SIG-M5 treated with dmso at 0.1 percent for 504 hours (cell line): ENCODE data around the gene CMIP.
"Not testable (repeated sequence)": the region's sequence is repeated elsewhere in the genome, so short reads cannot be mapped to it uniquely, and the experiment has no call there.

ENCODE experiments used
- DNase-seq: peaks from one replicate; lab custom pipeline; 2025; ENCODE audit not compliant: unreplicated experiment; lab: John Stamatoyannopoulos, UW

Gene CMIP

DNA sequence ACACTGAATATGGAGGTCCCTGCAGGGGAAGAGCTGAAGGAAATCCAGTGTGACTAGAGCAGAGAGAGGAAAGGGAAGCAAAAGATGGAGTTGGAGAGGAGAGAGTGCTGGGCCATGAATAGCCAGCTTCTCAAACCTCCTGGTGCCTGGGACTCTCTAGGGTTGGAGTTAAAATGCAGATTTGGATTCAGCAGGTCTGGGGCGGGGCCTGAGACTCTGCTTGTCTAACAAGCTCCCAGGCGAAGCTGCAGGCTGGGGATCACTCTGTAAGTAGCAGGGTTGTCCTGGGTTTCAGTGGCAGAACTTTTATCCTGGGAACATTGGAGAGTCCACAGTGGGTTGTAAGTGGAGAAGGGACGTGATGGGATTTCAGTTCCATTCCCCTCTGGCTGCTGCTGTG is 231.1 kb downstream of the CMIP start:
- DNase-seq: no peak

DNA sequence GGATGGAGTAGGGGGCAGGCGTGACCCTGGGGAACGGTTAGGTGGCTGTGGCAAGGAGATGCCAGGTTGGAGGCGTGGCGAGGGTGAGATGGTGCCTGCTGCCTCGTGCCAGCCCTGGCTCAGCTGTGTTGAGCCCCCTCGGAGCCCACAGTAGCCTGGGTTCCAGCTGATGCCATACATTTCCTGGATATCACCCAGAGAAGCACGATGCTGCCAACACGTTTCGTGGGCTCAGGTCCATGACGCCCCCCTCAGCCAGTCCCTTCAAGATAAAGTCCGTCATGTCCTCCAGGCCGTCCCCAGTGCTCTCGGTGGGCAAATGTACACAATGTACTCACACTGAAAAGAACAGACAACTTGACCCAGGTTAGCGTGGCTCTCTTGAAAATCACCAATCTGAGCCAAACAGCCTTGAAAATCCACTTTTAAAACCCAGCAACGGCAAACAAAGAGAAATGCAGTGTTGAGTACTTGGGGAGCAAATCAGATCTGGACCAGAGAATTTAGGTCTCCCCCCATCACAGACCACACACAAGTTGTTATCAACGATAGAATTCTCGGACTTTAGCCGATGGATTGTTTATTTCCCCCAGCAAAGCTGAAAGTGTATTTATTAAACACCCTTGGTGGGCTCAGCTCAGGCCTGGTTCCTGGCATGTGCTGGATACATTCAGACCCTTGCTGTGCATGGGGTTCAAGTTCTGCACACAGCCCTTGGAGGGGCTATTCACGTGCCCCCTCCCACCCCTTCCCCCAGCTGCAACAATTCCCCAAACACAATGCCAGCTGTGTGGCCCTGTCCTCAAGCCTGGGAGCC is 231.7 kb downstream of the CMIP start:
- no peak for DNase-seq

- no peak for DNase-seq
Observed at GRCh38 chr16:81676883-81677737, 232.5 kb downstream of the CMIP start.

- no peak for DNase-seq
Observed at GRCh38 chr16:81678326-81679095, 233.9 kb downstream of the CMIP start.

GRCh38 chr16:81679721-81680430 is 235.3 kb downstream of the CMIP start:
- no peak for DNase-seq

- DNase-seq: no peak
Observed at GRCh38 chr16:81680444-81681275, 236.1 kb downstream of the CMIP start.

DNA sequence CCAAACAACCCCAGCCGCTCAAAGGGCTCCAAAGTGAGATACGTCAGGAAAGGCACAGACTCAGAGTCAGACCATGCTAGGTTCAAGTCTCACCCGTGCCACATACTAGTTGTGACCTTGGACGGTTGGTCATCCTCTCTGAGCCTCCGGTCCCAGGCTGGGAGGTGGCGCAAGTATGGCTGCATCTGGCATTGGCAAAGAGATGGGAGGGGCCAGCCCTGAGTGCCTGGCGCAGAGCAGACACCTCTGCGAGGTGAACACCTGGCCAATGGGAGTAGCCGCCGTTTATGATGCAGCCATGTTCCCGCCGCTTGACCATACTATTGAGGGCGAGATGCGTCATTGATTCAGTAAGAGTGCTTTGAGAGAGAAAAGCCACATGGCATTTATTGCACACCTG is 236.7 kb downstream of the CMIP start:
- DNase-seq: no peak

- no peak for DNase-seq
Observed at GRCh38 chr16:81684242-81684837, 239.7 kb downstream of the CMIP start.

GRCh38 chr16:81684901-81685300 is 240.3 kb downstream of the CMIP start:
- no peak for DNase-seq

- DNase-seq: no peak
Observed at GRCh38 chr16:81686391-81687130, 242.0 kb downstream of the CMIP start.

DNA sequence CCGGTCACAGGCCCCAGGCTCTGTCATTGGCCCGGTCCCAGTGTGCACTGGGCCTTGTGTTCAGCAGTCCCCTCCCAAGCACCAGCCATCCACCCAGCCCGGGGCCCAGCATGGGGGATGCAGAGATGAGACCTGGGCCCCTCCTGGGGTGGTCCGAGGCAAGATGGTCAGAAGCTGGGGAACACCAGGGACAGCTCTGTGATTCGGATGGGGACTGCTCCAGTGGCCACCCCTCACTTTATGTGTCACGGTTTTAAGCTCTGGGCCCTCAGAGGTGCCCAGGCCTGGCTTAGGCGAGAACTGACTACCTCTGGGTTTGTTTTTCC is 242.5 kb downstream of the CMIP start:
- DNase-seq: no peak

GRCh38 chr16:81688182-81688581 is 243.6 kb downstream of the CMIP start:
- DNase-seq: no peak

DNA sequence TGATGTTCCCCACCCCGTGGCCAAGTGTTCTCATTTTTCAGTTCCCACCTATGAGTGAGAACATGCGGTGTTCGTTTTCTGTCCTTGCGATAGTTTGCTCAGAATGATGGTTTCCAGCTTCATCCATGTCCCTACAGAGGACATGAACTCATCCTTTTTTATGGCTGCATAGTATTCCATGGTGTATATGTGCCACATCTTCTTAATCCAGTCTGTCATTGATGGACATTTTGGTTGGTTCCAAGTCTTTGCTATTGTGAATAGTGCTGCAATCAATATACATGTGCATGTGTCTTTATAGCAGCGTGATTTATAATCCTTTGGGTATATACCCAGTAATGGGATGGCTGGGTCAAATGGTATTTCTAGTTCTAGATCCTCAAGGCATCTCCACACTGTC is 244.2 kb downstream of the CMIP start:
- DNase-seq: not testable (repeated sequence)

- DNase-seq: no peak
Observed at GRCh38 chr16:81692021-81692420, 247.4 kb downstream of the CMIP start.

GRCh38 chr16:81692571-81692970 is 248.0 kb downstream of the CMIP start:
- no peak for DNase-seq

GRCh38 chr16:81693041-81693743 is 248.6 kb downstream of the CMIP start:
- no peak for DNase-seq

DNA sequence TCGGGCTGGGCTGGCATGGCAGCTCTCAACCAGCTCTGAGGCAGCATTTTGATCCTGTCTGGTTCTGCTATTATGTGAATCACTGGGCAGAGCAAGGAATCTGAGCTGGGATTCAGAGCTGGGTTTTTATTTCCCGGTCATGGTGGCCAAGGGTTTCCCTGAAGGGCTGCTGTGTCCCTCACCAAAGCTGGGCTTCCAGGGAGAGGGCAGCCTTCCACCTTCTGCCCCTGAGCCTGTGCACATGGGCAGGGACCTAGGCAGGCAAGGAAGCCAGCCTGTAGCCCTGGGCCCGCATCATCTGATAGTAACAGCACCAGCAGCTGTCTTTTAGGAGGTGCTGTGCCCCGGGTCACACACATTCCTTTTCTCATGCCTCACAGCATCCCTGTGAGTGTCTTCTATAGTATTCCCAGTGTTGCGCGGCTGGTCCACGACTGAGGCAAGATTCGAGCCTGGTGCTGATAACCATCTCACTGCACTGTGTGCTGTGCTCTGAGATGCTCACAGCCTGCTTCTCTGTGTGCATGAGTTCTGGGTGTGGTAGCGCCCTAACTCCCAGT is 249.2 kb downstream of the CMIP start:
- no peak for DNase-seq
